ENCODE results near the gene TLCD2.

GRCh38 chr17:1676401-1676800, 33.8 kb downstream of the TLCD2 start:
- TF ChIP-seq, protein P1, sequence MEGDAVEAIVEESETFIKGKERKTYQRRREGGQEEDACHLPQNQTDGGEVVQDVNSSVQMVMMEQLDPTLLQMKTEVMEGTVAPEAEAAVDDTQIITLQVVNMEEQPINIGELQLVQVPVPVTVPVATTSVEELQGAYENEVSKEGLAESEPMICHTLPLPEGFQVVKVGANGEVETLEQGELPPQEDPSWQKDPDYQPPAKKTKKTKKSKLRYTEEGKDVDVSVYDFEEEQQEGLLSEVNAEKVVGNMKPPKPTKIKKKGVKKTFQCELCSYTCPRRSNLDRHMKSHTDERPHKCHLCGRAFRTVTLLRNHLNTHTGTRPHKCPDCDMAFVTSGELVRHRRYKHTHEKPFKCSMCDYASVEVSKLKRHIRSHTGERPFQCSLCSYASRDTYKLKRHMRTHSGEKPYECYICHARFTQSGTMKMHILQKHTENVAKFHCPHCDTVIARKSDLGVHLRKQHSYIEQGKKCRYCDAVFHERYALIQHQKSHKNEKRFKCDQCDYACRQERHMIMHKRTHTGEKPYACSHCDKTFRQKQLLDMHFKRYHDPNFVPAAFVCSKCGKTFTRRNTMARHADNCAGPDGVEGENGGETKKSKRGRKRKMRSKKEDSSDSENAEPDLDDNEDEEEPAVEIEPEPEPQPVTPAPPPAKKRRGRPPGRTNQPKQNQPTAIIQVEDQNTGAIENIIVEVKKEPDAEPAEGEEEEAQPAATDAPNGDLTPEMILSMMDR (conservative IDR thresholded peaks at IDR 0.05) = no peak
- TF ChIP-seq EZH2 (IDR thresholded peaks at IDR 0.05; ENCODE audit: low read depth) = no peak

All from PC-9 (cell line).